GM13977 (cell line): ENCODE data around the gene PDIA4.

Experiments used
- DNase-seq: peaks from one replicate; pipeline ENCODE4 v3.0.0; 2012; ENCODE audit warnings: low spot score
- in situ Hi-C: fragments of 300-500 bp; cut with MboI; formaldehyde crosslinking; loops from one replicate; pipeline ENCODE4 v1.12.0; 2022; ENCODE audit warnings: low sequenced_read_pairs, low pct_unique_long_range_greater_than_20kb, mixed read lengths, inconsistent platforms; ENCODE audit not compliant: unreplicated experiment
- TF ChIP-seq, protein P1 (sequence below): IDR thresholded peaks from 2 replicates; pipeline ENCODE4 v1.5.1; 2012; ENCODE audit warnings: mild to moderate bottlenecking, control low read depth; ENCODE audit not compliant: insufficient read depth; ENCODE audit errors: extremely low read depth, missing control alignments

PDIA4 gene, protein sequence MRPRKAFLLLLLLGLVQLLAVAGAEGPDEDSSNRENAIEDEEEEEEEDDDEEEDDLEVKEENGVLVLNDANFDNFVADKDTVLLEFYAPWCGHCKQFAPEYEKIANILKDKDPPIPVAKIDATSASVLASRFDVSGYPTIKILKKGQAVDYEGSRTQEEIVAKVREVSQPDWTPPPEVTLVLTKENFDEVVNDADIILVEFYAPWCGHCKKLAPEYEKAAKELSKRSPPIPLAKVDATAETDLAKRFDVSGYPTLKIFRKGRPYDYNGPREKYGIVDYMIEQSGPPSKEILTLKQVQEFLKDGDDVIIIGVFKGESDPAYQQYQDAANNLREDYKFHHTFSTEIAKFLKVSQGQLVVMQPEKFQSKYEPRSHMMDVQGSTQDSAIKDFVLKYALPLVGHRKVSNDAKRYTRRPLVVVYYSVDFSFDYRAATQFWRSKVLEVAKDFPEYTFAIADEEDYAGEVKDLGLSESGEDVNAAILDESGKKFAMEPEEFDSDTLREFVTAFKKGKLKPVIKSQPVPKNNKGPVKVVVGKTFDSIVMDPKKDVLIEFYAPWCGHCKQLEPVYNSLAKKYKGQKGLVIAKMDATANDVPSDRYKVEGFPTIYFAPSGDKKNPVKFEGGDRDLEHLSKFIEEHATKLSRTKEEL

GRCh38 chr7:149028346-149029109, at the start of gene PDIA4:
PDIA4 (minus strand) TSS chr7:149028505; CDS start chr7:149028408, 97 bp downstream.
- peak; percentile 99 for DNase-seq
- TF ChIP-seq, protein P1, sequence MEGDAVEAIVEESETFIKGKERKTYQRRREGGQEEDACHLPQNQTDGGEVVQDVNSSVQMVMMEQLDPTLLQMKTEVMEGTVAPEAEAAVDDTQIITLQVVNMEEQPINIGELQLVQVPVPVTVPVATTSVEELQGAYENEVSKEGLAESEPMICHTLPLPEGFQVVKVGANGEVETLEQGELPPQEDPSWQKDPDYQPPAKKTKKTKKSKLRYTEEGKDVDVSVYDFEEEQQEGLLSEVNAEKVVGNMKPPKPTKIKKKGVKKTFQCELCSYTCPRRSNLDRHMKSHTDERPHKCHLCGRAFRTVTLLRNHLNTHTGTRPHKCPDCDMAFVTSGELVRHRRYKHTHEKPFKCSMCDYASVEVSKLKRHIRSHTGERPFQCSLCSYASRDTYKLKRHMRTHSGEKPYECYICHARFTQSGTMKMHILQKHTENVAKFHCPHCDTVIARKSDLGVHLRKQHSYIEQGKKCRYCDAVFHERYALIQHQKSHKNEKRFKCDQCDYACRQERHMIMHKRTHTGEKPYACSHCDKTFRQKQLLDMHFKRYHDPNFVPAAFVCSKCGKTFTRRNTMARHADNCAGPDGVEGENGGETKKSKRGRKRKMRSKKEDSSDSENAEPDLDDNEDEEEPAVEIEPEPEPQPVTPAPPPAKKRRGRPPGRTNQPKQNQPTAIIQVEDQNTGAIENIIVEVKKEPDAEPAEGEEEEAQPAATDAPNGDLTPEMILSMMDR = no peak
- in situ Hi-C loops = no loop called here

DNA sequence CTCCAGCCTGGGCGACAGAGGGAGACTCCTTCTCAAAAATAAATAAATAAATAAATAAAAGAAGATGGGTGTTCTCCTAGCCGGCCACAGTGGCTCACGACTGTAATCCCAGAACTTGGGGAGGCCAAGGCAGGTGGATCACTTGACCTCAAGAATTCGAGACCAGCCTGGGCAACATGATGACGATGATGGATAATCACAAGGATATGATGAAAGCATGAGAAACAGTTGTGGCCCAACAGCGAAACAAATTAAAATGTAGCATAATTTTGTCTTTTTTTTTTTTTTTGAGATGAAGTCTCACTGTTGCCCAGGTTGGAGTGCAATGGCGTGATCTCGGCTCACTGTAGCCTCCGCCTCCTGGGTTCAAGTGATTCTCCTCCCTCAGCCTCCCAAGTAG, 49.3 kb upstream of the PDIA4 start:
- in situ Hi-C loops = no loop called here
- TF ChIP-seq, protein P1 = no peak
- DNase-seq = no peak

DNA sequence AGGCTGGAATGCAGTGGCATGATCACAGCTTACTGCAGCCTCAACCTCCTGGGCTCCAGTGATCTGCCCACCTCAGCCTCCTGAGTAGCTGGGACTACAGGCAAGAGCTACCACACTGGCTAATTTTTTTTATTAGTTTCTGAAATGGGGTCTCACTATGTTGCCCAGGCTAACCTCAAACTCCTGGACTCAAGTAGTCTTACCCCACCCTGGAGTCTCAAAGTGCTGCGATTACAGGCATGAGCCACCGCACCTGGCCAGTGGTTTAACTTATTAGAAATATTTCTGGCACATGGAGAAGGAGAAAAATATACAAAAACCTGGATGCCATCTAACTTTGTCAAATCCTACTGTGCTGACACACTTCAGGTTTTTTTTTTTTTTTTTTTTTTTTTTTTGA, 47.0 kb upstream of the PDIA4 start:
- TF ChIP-seq, protein P1 = no peak
- DNase-seq = no peak
- in situ Hi-C loops = no loop called here

GRCh38 chr7:149074116-149074885, 46.0 kb upstream of the PDIA4 start:
- in situ Hi-C loops = no loop called here

DNA sequence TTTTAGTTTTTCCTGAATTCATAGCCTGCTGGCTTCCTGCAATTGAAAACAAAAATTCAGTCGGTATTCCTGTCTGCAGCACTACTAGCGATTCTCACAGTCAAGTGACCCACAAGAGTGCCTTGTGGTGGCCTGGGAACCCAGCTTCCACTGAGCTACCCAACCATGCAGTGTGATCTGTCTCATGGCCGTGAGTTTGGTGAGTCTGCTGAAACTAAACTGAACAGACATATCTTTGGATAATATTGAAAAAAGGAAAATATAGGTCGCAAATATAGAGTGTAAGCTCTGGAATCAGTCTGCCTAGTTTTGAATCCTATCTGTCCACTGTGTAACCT, 44.1 kb upstream of the PDIA4 start:
- DNase-seq = no peak
- in situ Hi-C loops = no loop called here
- TF ChIP-seq, protein P1 = no peak

More at GRCh38 chr7:149074116-149074885, 46.0 kb upstream of the PDIA4 start:
- peak; percentile 15 for DNase-seq
- TF ChIP-seq, protein P1 = no peak
